CD4-positive, alpha-beta memory T cell (primary cell): ENCODE measurements around the gene SPOCK3. TPM values are rescaled to one million over a fixed set of nuclear protein-coding genes. Genes with fewer than 3 reads are reported as not detected.

Experiments used
- CTCF ChIA-PET: fragments of 350-600 bp; sonication (Branson Sonifier 250); formaldehyde crosslinking; loops from one replicate; lab custom pipeline; 2021; ENCODE audit warnings: inconsistent platforms; ENCODE audit not compliant: partially characterized antibody; lab: Charles Lee
- POLR2A ChIA-PET: fragments of 350-600 bp; sonication (Branson Sonifier 250); formaldehyde crosslinking; loops from one replicate; lab custom pipeline; 2021; ENCODE audit not compliant: partially characterized antibody; lab: Charles Lee
- DNase-seq, 5 donors: peaks; one replicate each; pipeline versions ENCODE4 v3.0.0 to v3.0.0-alpha.2; 2020 to 2022; ENCODE audit warnings: mixed read lengths in 1 of 5
- H3K27ac ChIP-seq: one replicate; pipeline ENCODE4 v1.7.0; 2013; ENCODE audit warnings: low read depth, low read length
- H3K27me3 ChIP-seq: 2 replicates; pipeline ENCODE4 v1.7.0; 2013; ENCODE audit warnings: mild to moderate bottlenecking, low read length, moderate library complexity; ENCODE audit not compliant: insufficient read depth
- H3K36me3 ChIP-seq: 2 replicates; pipeline ENCODE4 v1.7.0; 2013; ENCODE audit warnings: mild to moderate bottlenecking, low read length, moderate library complexity; ENCODE audit not compliant: insufficient read depth
- H3K4me1 ChIP-seq: 2 replicates; pipeline ENCODE4 v1.7.0; 2013; ENCODE audit warnings: mild to moderate bottlenecking, low read length, moderate library complexity; ENCODE audit not compliant: insufficient read depth
- H3K4me3 ChIP-seq, 2 donors: one replicate each; pipeline ENCODE4 v1.7.0; 2013; ENCODE audit warnings: low read length in 2 of 2, mild to moderate bottlenecking in 1 of 2
- H3K9me3 ChIP-seq, 2 donors: one replicate each; pipeline ENCODE4 v1.7.0; 2013; ENCODE audit warnings: low read length in 2 of 2, control low read depth in 1 of 2; ENCODE audit not compliant: control insufficient read depth in 1 of 2
- H3K27ac Mint-ChIP-seq, 7 donors: one replicate each; pipeline ENCODE4 v1.8.0; 2020 to 2021; ENCODE audit warnings: mixed read lengths in 7 of 7, mild to moderate bottlenecking in 6 of 7, inconsistent platforms in 3 of 7, moderate library complexity in 3 of 7
- H3K27me3 Mint-ChIP-seq, 2 donors: one replicate each; pipeline ENCODE4 v1.8.0; 2020 to 2021; ENCODE audit warnings: mixed read lengths in 2 of 2
- H3K36me3 Mint-ChIP-seq, 2 donors: one replicate each; pipeline ENCODE4 v1.8.0; 2020 to 2021; ENCODE audit warnings: mixed read lengths in 2 of 2, inconsistent platforms in 1 of 2, mild to moderate bottlenecking in 1 of 2
- H3K4me1 Mint-ChIP-seq, 4 donors: one replicate each; pipeline ENCODE4 v1.8.0; 2020 to 2021; ENCODE audit warnings: mixed read lengths in 4 of 4, mild to moderate bottlenecking in 1 of 4
- H3K4me3 Mint-ChIP-seq, 8 donors: one replicate each; pipeline ENCODE4 v1.8.0; 2020 to 2021; ENCODE audit warnings: mixed read lengths in 8 of 8, mild to moderate bottlenecking in 7 of 8, moderate library complexity in 6 of 8, inconsistent platforms in 3 of 8
- H3K9me3 Mint-ChIP-seq, 8 donors: one replicate each; pipeline ENCODE4 v1.8.0; 2020 to 2021; ENCODE audit warnings: mixed read lengths in 8 of 8, mild to moderate bottlenecking in 5 of 8, inconsistent platforms in 3 of 8, moderate library complexity in 1 of 8
- intact Hi-C: fragments of 100-400 bp; cut with micrococcal nuclease; formaldehyde crosslinking; loops from one replicate; pipeline ENCODE4 v1.15.1; 2023
- polyA plus RNA-seq, 2 donors: library from polyadenylated mRNA; unstranded; fragments of 300-500 nt; fragmentation: Illumina TruSeq; gene quantifications; one replicate each; pipeline ENCODE4 v1.2.3, GENCODE V29; 2021
- total RNA-seq, 2 experiments: library from RNA; stranded (reverse); gene quantifications; one replicate each; pipeline ENCODE4 v1.2.3, GENCODE V29; 2021

SPOCK3 gene
- total and polyA plus RNA-seq, 4 experiments from 2014 or later = not detected

GRCh38 chr4:167176723-167177367, 57.4 kb downstream of the SPOCK3 start:
- ChIA-PET CTCF (no interaction called here), POLR2A (no interaction called here)
- H3K9me3 Mint-ChIP-seq = peaks cover 0 to 4% (median under 1%) of the 10 kb centered on the region in 8 donors
- Histone ChIP-seq H3K27me3 (no peaks in the 10 kb centered on the region), H3K36me3 (no peaks in the 10 kb centered on the region), H3K9me3 (no peaks in the 10 kb centered on the region), H3K4me3 (no peak overlapping the region), H3K27ac (no peak overlapping the region), H3K4me1 (no peaks in the 10 kb centered on the region)
- no peak overlapping the region for H3K4me3 Mint-ChIP-seq
- no peaks in the 10 kb centered on the region for H3K27me3 Mint-ChIP-seq
- intact Hi-C loops = no loop called here
- DNase-seq = no peak
- H3K27ac Mint-ChIP-seq = no peak overlapping the region
- H3K4me1 Mint-ChIP-seq = no peaks in the 10 kb centered on the region
- H3K36me3 Mint-ChIP-seq = no peaks in the 10 kb centered on the region

GRCh38 chr4:167171928-167172327, 62.4 kb downstream of the SPOCK3 start:
- Mint-ChIP-seq H3K36me3 (no peaks in the 10 kb centered on the region), H3K27ac (no peak overlapping the region), H3K4me1 (no peaks in the 10 kb centered on the region), H3K9me3 (peaks cover 0 to 17% (median 4%) of the 10 kb centered on the region in 8 donors), H3K4me3 (no peak overlapping the region), H3K27me3 (no peaks in the 10 kb centered on the region)
- ChIA-PET CTCF (no interaction called here), POLR2A (no interaction called here)
- no peaks in the 10 kb centered on the region for H3K27me3 ChIP-seq
- H3K9me3 ChIP-seq = no peaks in the 10 kb centered on the region
- no peak overlapping the region for H3K27ac ChIP-seq
- intact Hi-C loops = no loop called here
- no peaks in the 10 kb centered on the region for H3K4me1 ChIP-seq
- no peaks in the 10 kb centered on the region for H3K36me3 ChIP-seq
- no peak overlapping the region for H3K4me3 ChIP-seq
- DNase-seq = no peak

- Mint-ChIP-seq H3K36me3 (no peaks in the 10 kb centered on the region), H3K27me3 (no peaks in the 10 kb centered on the region), H3K4me3 (no peak overlapping the region), H3K4me1 (no peaks in the 10 kb centered on the region), H3K9me3 (peaks cover 0 to 17% (median 4%) of the 10 kb centered on the region in 8 donors), H3K27ac (no peak overlapping the region)
- no peaks in the 10 kb centered on the region for H3K27me3 ChIP-seq
- no peak for DNase-seq
- H3K4me1 ChIP-seq = no peaks in the 10 kb centered on the region
- intact Hi-C loops = no loop called here
- no peak overlapping the region for H3K4me3 ChIP-seq
- ChIA-PET CTCF (no interaction called here), POLR2A (no interaction called here)
- no peak overlapping the region for H3K27ac ChIP-seq
- no peaks in the 10 kb centered on the region for H3K9me3 ChIP-seq
- no peaks in the 10 kb centered on the region for H3K36me3 ChIP-seq
These were observed 65.7 kb downstream of the SPOCK3 start for GRCh38 chr4:167168611-167169010.

- Histone ChIP-seq H3K27ac (no peak overlapping the region), H3K9me3 (no peaks in the 10 kb centered on the region), H3K4me1 (no peaks in the 10 kb centered on the region), H3K4me3 (no peak overlapping the region), H3K27me3 (no peaks in the 10 kb centered on the region), H3K36me3 (no peaks in the 10 kb centered on the region)
- DNase-seq = no peak
- intact Hi-C loops = no loop called here
- Mint-ChIP-seq H3K9me3 (peaks cover 0 to 12% (median 5%) of the 10 kb centered on the region in 8 donors), H3K27ac (no peak overlapping the region), H3K36me3 (no peaks in the 10 kb centered on the region), H3K4me3 (no peak overlapping the region), H3K4me1 (no peaks in the 10 kb centered on the region), H3K27me3 (no peaks in the 10 kb centered on the region)
- ChIA-PET CTCF (no interaction called here), POLR2A (no interaction called here)
These were observed 83.7 kb downstream of the SPOCK3 start for GRCh38 chr4:167150587-167150986.

- no peaks in the 10 kb centered on the region for H3K27me3 Mint-ChIP-seq
- H3K27ac ChIP-seq = no peak overlapping the region
- H3K27ac Mint-ChIP-seq = no peak overlapping the region
- H3K4me3 ChIP-seq = no peak overlapping the region
- CTCF ChIA-PET = no interaction called here
- H3K9me3 Mint-ChIP-seq = peaks cover 0 to 10% (median 4%) of the 10 kb centered on the region in 8 donors
- DNase-seq = no peak
- H3K4me3 Mint-ChIP-seq = no peak overlapping the region
- H3K27me3 ChIP-seq = no peaks in the 10 kb centered on the region
- H3K9me3 ChIP-seq = no peaks in the 10 kb centered on the region
- H3K36me3 ChIP-seq = no peaks in the 10 kb centered on the region
- H3K36me3 Mint-ChIP-seq = no peaks in the 10 kb centered on the region
- H3K4me1 ChIP-seq = no peaks in the 10 kb centered on the region
- intact Hi-C loops = no loop called here
- H3K4me1 Mint-ChIP-seq = no peaks in the 10 kb centered on the region
- POLR2A ChIA-PET = no interaction called here
These were observed 89.7 kb downstream of the SPOCK3 start for GRCh38 chr4:167144605-167145004.

- no peaks in the 10 kb centered on the region for H3K27me3 Mint-ChIP-seq
- H3K36me3 Mint-ChIP-seq = no peaks in the 10 kb centered on the region
- H3K4me3 Mint-ChIP-seq = no peak overlapping the region
- H3K9me3 ChIP-seq = no peaks in the 10 kb centered on the region
- no peak overlapping the region for H3K4me3 ChIP-seq
- H3K4me1 ChIP-seq = no peaks in the 10 kb centered on the region
- H3K27ac ChIP-seq = no peak overlapping the region
- no peak overlapping the region for H3K27ac Mint-ChIP-seq
- H3K36me3 ChIP-seq = no peaks in the 10 kb centered on the region
- peaks cover 0 to 10% (median 4%) of the 10 kb centered on the region in 8 donors for H3K9me3 Mint-ChIP-seq
- H3K4me1 Mint-ChIP-seq = no peaks in the 10 kb centered on the region
- no peaks in the 10 kb centered on the region for H3K27me3 ChIP-seq
- POLR2A ChIA-PET = no interaction called here
- intact Hi-C loops = no loop called here
- no peak for DNase-seq
- CTCF ChIA-PET = no interaction called here
These were observed 91.3 kb downstream of the SPOCK3 start for GRCh38 chr4:167143018-167143417.

- H3K36me3 Mint-ChIP-seq = no peaks in the 10 kb centered on the region
- no peaks in the 10 kb centered on the region for H3K4me1 Mint-ChIP-seq
- Histone ChIP-seq H3K36me3 (no peaks in the 10 kb centered on the region), H3K9me3 (no peaks in the 10 kb centered on the region), H3K27ac (no peak overlapping the region), H3K27me3 (no peaks in the 10 kb centered on the region), H3K4me1 (no peaks in the 10 kb centered on the region), H3K4me3 (no peak overlapping the region)
- intact Hi-C loops = no loop called here
- no peak overlapping the region for H3K27ac Mint-ChIP-seq
- H3K27me3 Mint-ChIP-seq = no peaks in the 10 kb centered on the region
- no peak overlapping the region for H3K4me3 Mint-ChIP-seq
- POLR2A ChIA-PET = no interaction called here
- CTCF ChIA-PET = no interaction called here
- no peak for DNase-seq
- H3K9me3 Mint-ChIP-seq = peaks cover 0 to 6% (median 0%) of the 10 kb centered on the region in 8 donors
These were observed 98.0 kb downstream of the SPOCK3 start for GRCh38 chr4:167136270-167136669.
